ENCODE data around the gene FFAR2. TPM values are rescaled to one million over a fixed set of nuclear protein-coding genes. Genes with fewer than 3 reads are reported as not detected.

FFAR2 gene
- total and polyA plus RNA-seq, 3 donors from 2014 or later: 0.20 TPM; not detected in 2

DNA sequence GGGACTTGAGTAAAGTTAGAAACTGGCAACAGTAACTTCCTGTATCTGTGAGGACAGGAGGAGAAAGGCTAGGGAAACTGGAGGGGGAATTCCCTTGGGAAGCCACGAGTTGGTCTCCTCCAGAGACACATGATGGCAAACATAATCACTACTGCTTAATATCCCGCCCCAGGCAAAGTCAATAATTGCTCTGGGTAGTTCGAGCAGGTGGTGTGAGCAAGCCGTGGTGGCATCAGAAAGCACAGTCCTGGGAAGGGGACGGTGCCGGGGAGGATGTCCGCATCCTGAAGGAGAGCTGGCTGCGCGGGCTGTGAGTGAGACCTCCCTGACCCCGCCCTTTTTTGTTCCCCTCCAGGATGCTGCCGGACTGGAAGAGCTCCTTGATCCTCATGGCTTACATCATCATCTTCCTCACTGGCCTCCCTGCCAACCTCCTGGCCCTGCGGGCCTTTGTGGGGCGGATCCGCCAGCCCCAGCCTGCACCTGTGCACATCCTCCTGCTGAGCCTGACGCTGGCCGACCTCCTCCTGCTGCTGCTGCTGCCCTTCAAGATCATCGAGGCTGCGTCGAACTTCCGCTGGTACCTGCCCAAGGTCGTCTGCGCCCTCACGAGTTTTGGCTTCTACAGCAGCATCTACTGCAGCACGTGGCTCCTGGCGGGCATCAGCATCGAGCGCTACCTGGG is 1.4 kb downstream of the FFAR2 start:
- Histone ChIP-seq H3K9me3 (no peaks in the 10 kb centered on the region), H3K4me1 (no peaks in the 10 kb centered on the region), H3K27me3 (no peaks in the 10 kb centered on the region), H3K27ac (no peak overlapping the region), H3K36me3 (ENCODE audit: low read depth, missing control alignments) (no peaks in the 10 kb centered on the region), H3K4me3 (no peak overlapping the region)
- DNase-seq: no peak
- no peak for TF ChIP-seq POLR2A (IDR thresholded peaks at IDR 0.05)
- TF ChIP-seq, protein P1, sequence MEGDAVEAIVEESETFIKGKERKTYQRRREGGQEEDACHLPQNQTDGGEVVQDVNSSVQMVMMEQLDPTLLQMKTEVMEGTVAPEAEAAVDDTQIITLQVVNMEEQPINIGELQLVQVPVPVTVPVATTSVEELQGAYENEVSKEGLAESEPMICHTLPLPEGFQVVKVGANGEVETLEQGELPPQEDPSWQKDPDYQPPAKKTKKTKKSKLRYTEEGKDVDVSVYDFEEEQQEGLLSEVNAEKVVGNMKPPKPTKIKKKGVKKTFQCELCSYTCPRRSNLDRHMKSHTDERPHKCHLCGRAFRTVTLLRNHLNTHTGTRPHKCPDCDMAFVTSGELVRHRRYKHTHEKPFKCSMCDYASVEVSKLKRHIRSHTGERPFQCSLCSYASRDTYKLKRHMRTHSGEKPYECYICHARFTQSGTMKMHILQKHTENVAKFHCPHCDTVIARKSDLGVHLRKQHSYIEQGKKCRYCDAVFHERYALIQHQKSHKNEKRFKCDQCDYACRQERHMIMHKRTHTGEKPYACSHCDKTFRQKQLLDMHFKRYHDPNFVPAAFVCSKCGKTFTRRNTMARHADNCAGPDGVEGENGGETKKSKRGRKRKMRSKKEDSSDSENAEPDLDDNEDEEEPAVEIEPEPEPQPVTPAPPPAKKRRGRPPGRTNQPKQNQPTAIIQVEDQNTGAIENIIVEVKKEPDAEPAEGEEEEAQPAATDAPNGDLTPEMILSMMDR (IDR thresholded peaks at IDR 0.05): no peak
- intact Hi-C loops (cut with DNase I; ENCODE audit: low total_unique reads): no loop called here
- 65 to 70% methylated on average over 21 to 27 of the region's 27 CpGs for WGBS, 2 donors

- Histone ChIP-seq H3K27me3 (no peaks in the 10 kb centered on the region), H3K4me1 (no peaks in the 10 kb centered on the region), H3K27ac (no peak overlapping the region), H3K9me3 (no peaks in the 10 kb centered on the region), H3K4me3 (no peak overlapping the region), H3K36me3 (ENCODE audit: low read depth, missing control alignments) (no peaks in the 10 kb centered on the region)
- TF ChIP-seq POLR2A (IDR thresholded peaks at IDR 0.05): no peak
- TF ChIP-seq, protein P1 (IDR thresholded peaks at IDR 0.05): no peak
- WGBS, 2 donors: 85% methylated on average over 7 of the region's 7 CpGs
- no peak for DNase-seq
- intact Hi-C loops (cut with DNase I; ENCODE audit: low total_unique reads): no loop called here
Observed at GRCh38 chr19:35451338-35452096, 3.5 kb downstream of the FFAR2 start.

DNA sequence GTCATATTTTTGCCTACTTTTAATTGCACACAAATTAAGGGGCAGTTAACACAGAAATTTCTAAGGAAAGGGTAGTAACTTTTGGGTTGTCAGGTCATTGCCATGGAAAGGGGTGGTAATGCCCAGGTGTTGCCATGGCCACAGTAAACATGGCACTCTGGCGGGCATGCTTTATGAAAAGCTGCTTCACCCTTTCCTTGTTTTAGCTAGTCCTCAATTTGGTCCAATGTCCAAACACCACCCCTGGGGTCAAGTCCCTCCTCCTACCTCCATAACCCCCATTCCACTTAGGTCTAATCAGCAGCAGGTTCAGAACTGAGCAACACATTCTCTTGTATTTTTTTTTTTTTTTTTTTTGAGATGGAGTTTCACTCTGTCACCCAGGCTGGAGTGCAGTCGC is 6.6 kb downstream of the FFAR2 start:
- no peaks in the 10 kb centered on the region for H3K36me3 ChIP-seq (ENCODE audit: low read depth, missing control alignments)
- TF ChIP-seq, protein P1 (IDR thresholded peaks at IDR 0.05): no peak
- no peak for TF ChIP-seq POLR2A (IDR thresholded peaks at IDR 0.05)
- no peaks in the 10 kb centered on the region for H3K9me3 ChIP-seq
- intact Hi-C loops (cut with DNase I; ENCODE audit: low total_unique reads): no loop called here
- WGBS, 2 donors: 96 to 100% methylated on average over 2 of the region's 2 CpGs
- H3K27ac ChIP-seq: no peak overlapping the region
- no peak overlapping the region for H3K4me3 ChIP-seq
- peaks cover 3% of the 10 kb centered on the region for H3K4me1 ChIP-seq
- H3K27me3 ChIP-seq: no peaks in the 10 kb centered on the region
- no peak for DNase-seq

DNA sequence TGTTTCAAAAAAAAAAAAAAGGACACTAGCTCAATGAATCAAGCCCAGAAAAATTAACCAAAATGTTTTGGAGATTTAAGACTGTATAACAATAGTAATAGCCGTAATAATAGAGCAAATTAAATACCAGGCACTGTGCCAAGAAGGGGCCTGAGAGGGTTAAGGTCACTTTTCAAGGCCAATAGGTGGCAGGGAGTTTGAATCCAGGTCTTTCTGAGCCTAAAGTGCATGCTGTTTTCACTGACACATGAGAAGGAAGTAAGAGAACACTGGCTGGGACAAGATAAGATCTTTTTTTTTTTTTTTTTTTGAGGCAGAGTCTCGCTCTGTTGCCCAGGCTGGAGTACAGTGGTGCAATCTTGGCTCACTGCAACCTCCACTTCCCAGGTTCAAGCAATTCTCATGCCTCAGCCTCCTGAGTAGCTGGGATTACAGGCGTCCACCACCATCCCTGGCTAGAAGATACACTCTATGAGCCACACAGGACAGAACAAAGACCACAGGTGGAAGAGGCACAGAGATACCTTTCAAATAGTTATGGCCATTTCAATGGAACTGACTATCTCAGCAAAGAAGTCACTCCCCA is 7.7 kb downstream of the FFAR2 start:
- Histone ChIP-seq H3K4me1 (peaks cover 3% of the 10 kb centered on the region), H3K9me3 (no peaks in the 10 kb centered on the region), H3K4me3 (no peak overlapping the region), H3K27me3 (no peaks in the 10 kb centered on the region), H3K27ac (no peak overlapping the region), H3K36me3 (ENCODE audit: low read depth, missing control alignments) (no peaks in the 10 kb centered on the region)
- intact Hi-C loops (cut with DNase I; ENCODE audit: low total_unique reads): no loop called here
- 74 to 78% methylated on average over 3 of the region's 3 CpGs for WGBS, 2 donors
- DNase-seq: no peak
- TF ChIP-seq, protein P1 (IDR thresholded peaks at IDR 0.05): no peak
- no peak for TF ChIP-seq POLR2A (IDR thresholded peaks at IDR 0.05)
